Measurements from ENCODE around the gene PLAAT1.

DNA sequence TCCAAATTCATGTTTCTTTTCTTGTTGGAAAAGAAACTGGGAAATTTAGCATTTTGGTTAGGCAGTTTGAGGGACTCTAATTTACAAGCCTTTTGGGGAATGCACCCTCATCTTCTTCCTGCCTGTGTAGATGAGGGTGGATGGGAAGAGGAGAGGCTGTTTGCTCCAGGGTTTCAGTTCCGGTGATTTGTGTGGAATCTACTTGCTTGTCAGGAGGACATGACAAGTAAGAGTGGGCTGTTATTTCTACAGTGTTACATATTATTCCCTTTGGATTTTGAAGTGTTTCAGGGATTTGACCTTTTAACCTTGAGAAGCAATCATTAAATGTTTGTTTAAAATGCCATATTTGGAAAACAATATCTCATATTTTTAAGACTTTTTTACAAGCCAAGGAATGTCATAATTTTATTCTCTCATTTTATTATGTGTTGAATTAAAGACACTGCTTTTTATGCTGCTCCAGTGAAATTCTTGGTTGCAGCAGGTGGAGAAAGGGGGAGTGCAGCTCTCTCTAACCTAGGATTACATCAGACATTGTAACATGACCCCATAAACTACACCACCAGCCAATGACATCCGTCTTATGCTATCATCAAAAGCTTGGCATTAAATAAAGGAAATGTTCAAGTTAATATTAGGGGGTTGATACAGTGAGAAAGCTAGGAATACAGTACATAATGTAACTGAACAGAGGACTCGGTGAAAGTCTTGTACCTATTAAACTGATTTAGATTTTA, 30.2 kb downstream of the PLAAT1 start:
- TF ChIP-seq POLR2AphosphoS5 (IDR thresholded peaks at IDR 0.05), result no peak
- TF ChIP-seq, protein P1, sequence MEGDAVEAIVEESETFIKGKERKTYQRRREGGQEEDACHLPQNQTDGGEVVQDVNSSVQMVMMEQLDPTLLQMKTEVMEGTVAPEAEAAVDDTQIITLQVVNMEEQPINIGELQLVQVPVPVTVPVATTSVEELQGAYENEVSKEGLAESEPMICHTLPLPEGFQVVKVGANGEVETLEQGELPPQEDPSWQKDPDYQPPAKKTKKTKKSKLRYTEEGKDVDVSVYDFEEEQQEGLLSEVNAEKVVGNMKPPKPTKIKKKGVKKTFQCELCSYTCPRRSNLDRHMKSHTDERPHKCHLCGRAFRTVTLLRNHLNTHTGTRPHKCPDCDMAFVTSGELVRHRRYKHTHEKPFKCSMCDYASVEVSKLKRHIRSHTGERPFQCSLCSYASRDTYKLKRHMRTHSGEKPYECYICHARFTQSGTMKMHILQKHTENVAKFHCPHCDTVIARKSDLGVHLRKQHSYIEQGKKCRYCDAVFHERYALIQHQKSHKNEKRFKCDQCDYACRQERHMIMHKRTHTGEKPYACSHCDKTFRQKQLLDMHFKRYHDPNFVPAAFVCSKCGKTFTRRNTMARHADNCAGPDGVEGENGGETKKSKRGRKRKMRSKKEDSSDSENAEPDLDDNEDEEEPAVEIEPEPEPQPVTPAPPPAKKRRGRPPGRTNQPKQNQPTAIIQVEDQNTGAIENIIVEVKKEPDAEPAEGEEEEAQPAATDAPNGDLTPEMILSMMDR (IDR thresholded peaks at IDR 0.05), result no peak
